ENCODE measurements around the gene SPEF2.

Gene SPEF2

GRCh38 chr5:35783551-35783950, 165.9 kb downstream of the SPEF2 start:
- no peak for DNase-seq (ENCODE audit: low read depth in 2 of 2)

GRCh38 chr5:35785601-35786085, 168.0 kb downstream of the SPEF2 start:
- peak in 1 of 2 donors; percentile 48 for DNase-seq (ENCODE audit: low read depth in 2 of 2)

DNA sequence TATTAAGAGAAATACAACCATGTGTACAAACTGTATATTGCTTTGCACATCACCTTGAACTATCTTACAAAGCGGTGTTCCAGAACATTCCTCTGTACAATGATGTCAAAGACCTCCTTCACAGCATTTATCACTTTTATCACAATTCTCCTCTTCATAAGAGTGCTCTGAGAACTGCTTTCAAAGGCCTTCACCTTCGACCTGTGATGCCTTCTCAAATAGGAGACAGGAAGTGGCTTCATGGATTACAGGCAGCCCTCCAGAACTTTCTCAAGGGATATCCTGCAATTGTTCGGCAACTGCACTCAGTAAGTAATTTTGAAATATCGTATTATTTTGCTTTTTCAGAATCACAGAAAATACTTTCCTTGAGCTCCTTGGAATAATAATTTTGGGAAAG, 171.1 kb downstream of the SPEF2 start:
- no peak for DNase-seq (ENCODE audit: low read depth in 2 of 2)

- DNase-seq (ENCODE audit: low read depth in 2 of 2), result no peak
Observed at GRCh38 chr5:35789732-35790456, 172.2 kb downstream of the SPEF2 start.

GRCh38 chr5:35790457-35790822, 172.8 kb downstream of the SPEF2 start:
- DNase-seq (ENCODE audit: low read depth in 2 of 2), result no peak

- DNase-seq (ENCODE audit: low read depth in 2 of 2), result no peak
Observed at GRCh38 chr5:35794328-35794619, 176.6 kb downstream of the SPEF2 start.

GRCh38 chr5:35794684-35795375, 177.2 kb downstream of the SPEF2 start:
- DNase-seq (ENCODE audit: low read depth in 2 of 2), result no peak

- DNase-seq (ENCODE audit: low read depth in 2 of 2), result no peak
Observed at GRCh38 chr5:35799181-35799580, 181.5 kb downstream of the SPEF2 start.

GRCh38 chr5:35799753-35800152, 182.1 kb downstream of the SPEF2 start:
- DNase-seq (ENCODE audit: low read depth in 2 of 2), result no peak

DNA sequence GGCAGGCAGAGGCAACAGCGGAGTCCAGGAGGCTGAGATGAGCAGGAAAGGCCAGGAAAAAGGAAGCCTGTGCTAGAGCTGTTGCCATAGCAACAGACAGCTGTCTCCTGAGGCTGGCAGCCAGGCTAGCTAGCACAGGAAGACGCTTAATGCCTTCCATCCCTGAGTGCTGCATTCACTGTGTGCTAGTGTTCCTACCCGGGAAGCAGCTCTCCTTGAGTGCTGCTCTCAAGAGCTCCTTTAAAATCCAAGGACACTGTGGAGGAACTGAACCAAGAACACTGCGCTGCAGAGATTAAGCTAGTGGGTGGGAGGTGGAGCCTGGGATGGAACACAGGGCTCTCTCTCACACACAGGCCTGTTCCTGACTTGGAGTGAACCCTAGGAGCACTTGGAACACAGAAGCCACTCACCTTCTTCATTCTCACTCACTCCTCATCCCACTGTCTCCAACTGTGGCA, 185.6 kb downstream of the SPEF2 start:
- no peak for DNase-seq (ENCODE audit: low read depth in 2 of 2)

- DNase-seq (ENCODE audit: low read depth in 2 of 2), result no peak
Observed at GRCh38 chr5:35804201-35804653, 186.6 kb downstream of the SPEF2 start.

GRCh38 chr5:35804841-35805240, 187.2 kb downstream of the SPEF2 start:
- DNase-seq (ENCODE audit: low read depth in 2 of 2), result no peak

GRCh38 chr5:35810601-35811000, 192.9 kb downstream of the SPEF2 start:
- DNase-seq (ENCODE audit: low read depth in 2 of 2), result no peak

- DNase-seq (ENCODE audit: low read depth in 2 of 2), result no peak
Observed at GRCh38 chr5:35811108-35811741, 193.6 kb downstream of the SPEF2 start.

GRCh38 chr5:35813521-35813920, 195.9 kb downstream of the SPEF2 start:
- DNase-seq (ENCODE audit: low read depth in 2 of 2), result no peak

DNA sequence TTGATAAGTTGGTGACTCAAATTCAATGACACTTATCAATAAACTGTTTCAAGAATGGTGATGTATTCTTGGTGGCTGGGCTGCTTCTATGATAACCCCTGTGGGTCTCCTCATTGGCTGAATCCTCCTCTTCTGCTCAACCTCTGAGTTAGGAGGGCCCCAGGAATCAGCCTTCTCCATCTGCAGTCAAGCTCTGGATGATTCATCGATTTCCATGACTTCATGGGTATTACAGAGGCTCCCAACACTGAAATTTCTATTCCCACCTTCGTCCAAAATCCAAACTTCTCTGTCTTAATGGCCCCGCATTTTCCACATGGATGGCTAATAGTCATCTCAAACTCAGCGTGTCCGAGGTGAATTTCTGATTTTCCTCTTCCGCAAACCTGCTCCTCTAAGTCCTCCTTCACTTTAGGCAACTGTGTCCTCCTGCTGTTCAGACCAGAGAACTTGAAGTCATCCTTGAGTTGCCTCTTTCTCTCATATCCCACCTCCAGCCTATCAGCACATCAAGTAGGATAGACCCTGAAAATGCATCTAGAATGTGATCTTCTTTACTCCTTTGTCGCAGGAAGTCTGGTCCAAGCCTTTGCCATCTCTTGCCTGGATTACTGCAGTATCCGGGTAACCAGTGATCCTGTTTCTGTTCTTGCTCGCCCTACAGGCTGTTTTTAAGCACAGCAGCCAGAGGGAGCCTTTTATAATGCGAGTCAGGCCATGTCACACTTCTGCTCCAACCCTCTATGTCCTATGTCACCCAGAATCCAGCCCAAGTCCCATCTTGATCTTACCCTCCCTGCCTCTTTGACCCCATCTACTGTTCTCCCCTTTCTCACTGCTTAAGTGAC, 197.7 kb downstream of the SPEF2 start:
- no peak for DNase-seq (ENCODE audit: low read depth in 2 of 2)

DNA sequence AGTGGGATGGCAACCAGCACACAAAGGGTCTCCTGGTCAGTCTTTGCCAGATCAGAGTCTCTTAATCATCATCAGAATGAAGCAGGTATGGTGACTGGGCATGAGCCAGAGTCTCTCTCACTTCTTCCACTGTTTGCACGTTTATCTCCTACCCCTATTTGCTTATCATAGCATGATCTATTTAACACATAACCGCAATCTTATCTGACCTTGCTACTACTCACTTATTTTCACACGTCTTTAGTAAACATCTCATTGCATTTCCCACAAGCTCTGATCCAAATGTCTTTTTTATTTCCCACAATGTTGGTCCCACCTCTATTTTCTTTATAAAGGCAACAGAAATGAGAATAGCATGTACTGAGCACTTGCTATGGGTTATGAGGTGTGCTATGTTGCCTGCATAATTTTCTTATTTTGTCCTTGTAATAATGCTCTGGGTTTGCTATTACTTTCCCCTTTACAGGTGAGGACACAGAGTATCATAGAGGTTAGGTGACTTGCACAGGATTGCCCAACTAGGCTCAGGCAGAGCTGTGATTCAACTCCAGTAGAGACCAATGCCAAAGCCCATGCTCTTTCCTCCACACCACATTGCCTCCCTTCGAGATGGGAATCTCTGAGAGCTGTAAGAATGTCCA, 199.3 kb downstream of the SPEF2 start:
- no peak for DNase-seq (ENCODE audit: low read depth in 2 of 2)

DNA sequence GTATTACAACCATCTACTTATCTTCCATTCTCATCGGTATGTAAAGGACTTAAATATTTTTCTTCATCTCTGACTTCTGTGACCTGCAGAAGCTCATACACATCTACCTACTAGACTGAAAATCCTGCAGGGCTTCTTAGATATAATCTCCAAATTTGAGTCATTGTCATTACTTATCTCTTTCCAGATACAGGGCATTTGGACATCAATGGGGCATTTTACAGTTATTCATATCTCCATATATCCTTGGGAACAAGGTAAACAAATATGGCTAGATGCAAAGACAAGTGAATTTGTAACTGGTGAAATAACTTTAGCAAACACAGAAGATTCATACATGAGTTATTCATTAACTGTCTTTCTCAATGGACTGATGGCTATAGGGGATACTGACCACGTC, 201.4 kb downstream of the SPEF2 start:
- DNase-seq (ENCODE audit: low read depth in 2 of 2), result no peak

- no peak for DNase-seq (ENCODE audit: low read depth in 2 of 2)
Observed at GRCh38 chr5:35819668-35820067, 202.0 kb downstream of the SPEF2 start.

- no peak for DNase-seq (ENCODE audit: low read depth in 2 of 2)
Observed at GRCh38 chr5:35820735-35821134, 203.1 kb downstream of the SPEF2 start.

- no peak for DNase-seq (ENCODE audit: low read depth in 2 of 2)
Observed at GRCh38 chr5:35821513-35821912, 203.8 kb downstream of the SPEF2 start.
